OCI-LY3 (cell line): Measurements from ENCODE around the gene HCFC1.
A peak's percentile ranks its signal among the peaks of the same experiment; 100 is the strongest.

Experiments
- H2AFZ ChIP-seq: fragments of 200-600, 300-600 bp; shearing (Covaris generic); 2 replicates; pipeline ENCODE4 v1.6.0; 2014; ENCODE audit warnings: antibody characterized with exemption, low read depth, low read length
- H3K27ac ChIP-seq: fragments of 200-600, 300-600 bp; sonication (generic); 2 replicates; pipeline ENCODE4 v1.5.1; 2014; ENCODE audit warnings: mild to moderate bottlenecking, low read length, moderate library complexity, mixed read lengths
- H3K27me3 ChIP-seq: fragments of 200-600, 300-600 bp; sonication (generic); 2 replicates; pipeline ENCODE4 v1.6.1; 2014; ENCODE audit warnings: low read depth, low read length, mixed read lengths
- H3K36me3 ChIP-seq: fragments of 200-600, 300-600 bp; sonication (generic); replicated peaks from 2 replicates; pipeline ENCODE3; 2014; ENCODE audit warnings: low read depth, low read length, mixed read lengths
- H3K4me1 ChIP-seq: fragments of 300-600, 200-600 bp; sonication (generic); 2 replicates; pipeline ENCODE4 v1.6.1; 2014; ENCODE audit warnings: low read length, mixed read lengths
- H3K4me2 ChIP-seq: fragments of 200-600, 300-600 bp; sonication (generic); 2 replicates; pipeline ENCODE4 v1.6.1; 2014; ENCODE audit warnings: low read length, mixed read lengths
- H3K4me3 ChIP-seq: fragments of 300-600, 200-600 bp; sonication (generic); 2 replicates; pipeline ENCODE4 v1.5.1; 2014; ENCODE audit warnings: antibody characterized with exemption, mild to moderate bottlenecking, low read length, moderate library complexity
- H3K79me2 ChIP-seq: fragments of 300-600, 200-600 bp; shearing (Covaris generic); 2 replicates; pipeline ENCODE4 v1.6.1; 2014; ENCODE audit warnings: mild to moderate bottlenecking, low read length, mixed read lengths
- H3K9ac ChIP-seq: fragments of 300-600, 200-600 bp; shearing (Covaris generic); 2 replicates; pipeline ENCODE4 v1.6.0; 2014; ENCODE audit warnings: mild to moderate bottlenecking, low read length, moderate library complexity
- H3K9me3 ChIP-seq: fragments of 200-600, 300-600 bp; shearing (Covaris generic); 2 replicates; pipeline ENCODE4 v1.6.1; 2014; ENCODE audit warnings: low read length, mixed read lengths; ENCODE audit not compliant: insufficient read depth
- H4K20me1 ChIP-seq: fragments of 200-600, 300-600 bp; sonication (generic); 2 replicates; pipeline ENCODE4 v1.6.1; 2016; ENCODE audit warnings: low read length, mixed read lengths; ENCODE audit not compliant: insufficient read depth
- CTCF ChIP-seq: fragments of 200-600, 300-600 bp; sonication (generic); IDR thresholded peaks from 2 replicates; pipeline ENCODE4 v1.5.1; 2014; ENCODE audit warnings: antibody characterized with exemption, low read length, low read depth
- EZH2phosphoT487 ChIP-seq: fragments of 200-600 bp; shearing (Covaris generic); IDR thresholded peaks from 2 replicates; pipeline ENCODE4 v1.6.1; 2018; ENCODE audit warnings: antibody characterized with exemption, mixed run types, low read depth

The HCFC1 gene

GRCh38 chrX:154011376-154012335, 40.0 kb upstream of the HCFC1 start:
- Histone ChIP-seq H3K9ac (no peak overlapping the region), H4K20me1 (no peaks in the 10 kb centered on the region), H3K27me3 (no peaks in the 10 kb centered on the region), H3K79me2 (peaks cover 9% of the 10 kb centered on the region), H3K36me3 (peaks cover 51% of the 10 kb centered on the region), H3K4me2 (no peak overlapping the region), H3K9me3 (no peaks in the 10 kb centered on the region), H3K4me1 (peaks cover 19% of the 10 kb centered on the region), H2AFZ (no peak overlapping the region), H3K27ac (no peak overlapping the region), H3K4me3 (no peak overlapping the region)
- TF ChIP-seq EZH2phosphoT487 (no peak), CTCF (no peak)

GRCh38 chrX:154010330-154011087, 38.9 kb upstream of the HCFC1 start:
- H4K20me1 ChIP-seq = no peaks in the 10 kb centered on the region
- H3K27me3 ChIP-seq = no peaks in the 10 kb centered on the region
- H2AFZ ChIP-seq = no peak overlapping the region
- no peak overlapping the region for H3K27ac ChIP-seq
- no peaks in the 10 kb centered on the region; the same call in 1 of the 2 replicates for H3K79me2 ChIP-seq
- TF ChIP-seq EZH2phosphoT487 (no peak), CTCF (no peak)
- H3K36me3 ChIP-seq = peaks cover 45% of the 10 kb centered on the region
- peaks cover 19% of the 10 kb centered on the region for H3K4me1 ChIP-seq
- H3K9ac ChIP-seq = no peak overlapping the region
- H3K9me3 ChIP-seq = no peaks in the 10 kb centered on the region
- H3K4me2 ChIP-seq = no peak overlapping the region
- no peak overlapping the region for H3K4me3 ChIP-seq

GRCh38 chrX:154008521-154008920, 36.9 kb upstream of the HCFC1 start:
- Histone ChIP-seq H3K36me3 (peaks cover 37% of the 10 kb centered on the region), H3K4me3 (peak overlapping the region; percentile 18; the same call in 1 of the 2 replicates), H3K27me3 (no peaks in the 10 kb centered on the region), H3K79me2 (no peaks in the 10 kb centered on the region; the same call in 1 of the 2 replicates), H3K9ac (peak overlapping the region; percentile 9; the same call in 1 of the 2 replicates), H2AFZ (no peak overlapping the region), H3K9me3 (no peaks in the 10 kb centered on the region), H3K27ac (peak overlapping the region; percentile 76), H3K4me1 (peaks cover 32% of the 10 kb centered on the region), H4K20me1 (no peaks in the 10 kb centered on the region), H3K4me2 (peak overlapping the region; percentile 83)
- TF ChIP-seq EZH2phosphoT487 (no peak), CTCF (no peak)

- Histone ChIP-seq H3K4me2 (no peak overlapping the region), H4K20me1 (no peaks in the 10 kb centered on the region), H3K27ac (no peak overlapping the region), H3K9me3 (no peaks in the 10 kb centered on the region), H3K4me1 (peaks cover 47% of the 10 kb centered on the region), H2AFZ (no peak overlapping the region), H3K27me3 (no peaks in the 10 kb centered on the region), H3K79me2 (no peaks in the 10 kb centered on the region), H3K36me3 (peaks cover 25% of the 10 kb centered on the region), H3K9ac (no peak overlapping the region), H3K4me3 (no peak overlapping the region)
- TF ChIP-seq CTCF = no peak
- TF ChIP-seq EZH2phosphoT487 = no peak
Observed at GRCh38 chrX:154006947-154007346, 35.3 kb upstream of the HCFC1 start.
